Measurements from ENCODE around the gene MAPT. TPM values are rescaled to one million over a fixed set of nuclear protein-coding genes. Genes with fewer than 3 reads are reported as not detected.

The MAPT gene
- total RNA-seq, 2 experiments from 2014 or later, result 1.3 to 1.4 TPM

DNA sequence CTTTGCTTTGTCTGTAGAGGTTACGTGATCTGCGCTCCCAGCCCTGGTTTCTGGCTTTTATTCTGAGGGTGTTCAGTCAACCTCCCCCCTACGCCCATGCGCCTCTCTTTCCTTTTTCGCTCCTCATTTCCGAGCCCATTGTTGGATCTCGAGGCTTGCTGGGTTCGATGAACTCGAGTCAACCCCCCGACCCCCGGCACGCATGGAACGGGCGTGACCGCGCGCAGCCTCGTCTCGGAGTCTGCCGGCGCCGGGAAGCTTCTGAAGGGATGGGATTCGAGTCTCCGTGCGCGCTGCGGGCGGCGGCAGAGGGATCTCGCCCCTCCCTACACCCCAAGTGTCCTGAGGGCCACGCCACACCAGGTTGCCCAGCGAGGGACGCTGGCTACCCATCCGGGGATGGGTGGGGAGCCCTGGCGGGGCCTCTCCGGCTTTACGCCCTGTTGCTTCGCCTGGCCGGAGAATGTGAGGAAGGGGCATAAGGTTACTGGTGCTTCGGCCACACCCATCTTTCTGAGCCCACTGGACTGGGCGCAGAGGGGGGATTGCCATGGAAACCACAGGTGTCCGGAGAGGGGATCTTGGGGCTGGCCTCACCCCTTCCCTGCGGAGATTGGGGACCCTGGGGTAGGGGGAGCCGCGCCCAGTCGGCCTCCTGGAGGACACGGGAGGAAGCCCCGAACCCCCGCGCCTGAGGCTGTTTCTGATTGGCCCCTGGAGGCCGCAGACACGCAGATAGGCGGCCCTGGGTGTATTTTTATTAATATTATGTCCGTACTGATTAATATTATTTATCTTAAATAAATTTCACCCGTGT, 1.8 kb downstream of the MAPT start:
- Mint-ChIP-seq H3K27me3 (peaks cover 54% of the 10 kb centered on the region), H3K4me1 (ENCODE audit: low read depth) (peaks cover 19% of the 10 kb centered on the region), H3K4me3 (peak overlapping the region; percentile 75), H3K36me3 (ENCODE audit: low read depth) (no peaks in the 10 kb centered on the region), H3K9me3 (no peaks in the 10 kb centered on the region), H3K27ac (no peak overlapping the region)
- ATAC-seq (no peak), DNase-seq (no peak)
- intact Hi-C loops (cut with micrococcal nuclease), result no loop called here
- POLR2A ChIA-PET, result interaction anchor here (0.7 to 1.3 kb wide), 2 partner anchors 8 to 12 kb away, joined by 3 to 7 read pairs; no protein-coding TSS in a partner anchor
- TF ChIP-seq, protein P1, sequence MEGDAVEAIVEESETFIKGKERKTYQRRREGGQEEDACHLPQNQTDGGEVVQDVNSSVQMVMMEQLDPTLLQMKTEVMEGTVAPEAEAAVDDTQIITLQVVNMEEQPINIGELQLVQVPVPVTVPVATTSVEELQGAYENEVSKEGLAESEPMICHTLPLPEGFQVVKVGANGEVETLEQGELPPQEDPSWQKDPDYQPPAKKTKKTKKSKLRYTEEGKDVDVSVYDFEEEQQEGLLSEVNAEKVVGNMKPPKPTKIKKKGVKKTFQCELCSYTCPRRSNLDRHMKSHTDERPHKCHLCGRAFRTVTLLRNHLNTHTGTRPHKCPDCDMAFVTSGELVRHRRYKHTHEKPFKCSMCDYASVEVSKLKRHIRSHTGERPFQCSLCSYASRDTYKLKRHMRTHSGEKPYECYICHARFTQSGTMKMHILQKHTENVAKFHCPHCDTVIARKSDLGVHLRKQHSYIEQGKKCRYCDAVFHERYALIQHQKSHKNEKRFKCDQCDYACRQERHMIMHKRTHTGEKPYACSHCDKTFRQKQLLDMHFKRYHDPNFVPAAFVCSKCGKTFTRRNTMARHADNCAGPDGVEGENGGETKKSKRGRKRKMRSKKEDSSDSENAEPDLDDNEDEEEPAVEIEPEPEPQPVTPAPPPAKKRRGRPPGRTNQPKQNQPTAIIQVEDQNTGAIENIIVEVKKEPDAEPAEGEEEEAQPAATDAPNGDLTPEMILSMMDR (IDR thresholded peaks at IDR 0.05), result no peak
- CTCF ChIA-PET, result interaction anchor here (1.9 kb wide), 1 partner anchor 53 kb away, joined by 6 read pairs; no protein-coding TSS in a partner anchor

- no peak overlapping the region for H3K4me3 Mint-ChIP-seq
- intact Hi-C loops (cut with micrococcal nuclease), result no loop called here
- no peaks in the 10 kb centered on the region for H3K36me3 Mint-ChIP-seq (ENCODE audit: low read depth)
- peaks cover 52% of the 10 kb centered on the region for H3K27me3 Mint-ChIP-seq
- no peak overlapping the region for H3K27ac Mint-ChIP-seq
- H3K4me1 Mint-ChIP-seq (ENCODE audit: low read depth), result peaks cover 19% of the 10 kb centered on the region
- ChIA-PET POLR2A (interaction anchor here (0.6 to 1.3 kb wide), 3 partner anchors 11 to 1675 kb away, joined by 3 to 7 read pairs (median 3); no protein-coding TSS in a partner anchor), CTCF (interaction anchor here (1.6 to 1.9 kb wide), 2 partner anchors 11 to 52 kb away, joined by 3 to 6 read pairs; no protein-coding TSS in a partner anchor)
- H3K9me3 Mint-ChIP-seq, result no peaks in the 10 kb centered on the region
- no peak for ATAC-seq
- no peak for DNase-seq
- TF ChIP-seq, protein P1 (IDR thresholded peaks at IDR 0.05), result no peak
Measured at GRCh38 chr17:45896803-45897693, 2.7 kb downstream of the MAPT start.

- TF ChIP-seq, protein P1 (IDR thresholded peaks at IDR 0.05), result no peak
- POLR2A ChIA-PET, result no interaction called here
- Mint-ChIP-seq H3K36me3 (ENCODE audit: low read depth) (no peaks in the 10 kb centered on the region), H3K27me3 (peaks cover 58% of the 10 kb centered on the region), H3K4me3 (no peak overlapping the region), H3K4me1 (ENCODE audit: low read depth) (peaks cover 15% of the 10 kb centered on the region), H3K27ac (no peak overlapping the region), H3K9me3 (no peaks in the 10 kb centered on the region)
- CTCF ChIA-PET, result interaction anchor here (1.2 kb wide), 1 partner anchor 49 kb away, joined by 3 read pairs; no protein-coding TSS in a partner anchor
- DNase-seq (no peak), ATAC-seq (no peak)
- intact Hi-C loops (cut with micrococcal nuclease), result no loop called here
Measured at GRCh38 chr17:45900136-45900535, 5.8 kb downstream of the MAPT start.

GRCh38 chr17:45900723-45901415, 6.5 kb downstream of the MAPT start:
- Mint-ChIP-seq H3K9me3 (no peaks in the 10 kb centered on the region), H3K27ac (no peak overlapping the region), H3K4me3 (no peak overlapping the region), H3K4me1 (ENCODE audit: low read depth) (peaks cover 10% of the 10 kb centered on the region), H3K27me3 (peaks cover 59% of the 10 kb centered on the region), H3K36me3 (ENCODE audit: low read depth) (no peaks in the 10 kb centered on the region)
- POLR2A ChIA-PET, result interaction anchor here (0.6 kb wide), 1 partner anchor 266 kb away, joined by 3 read pairs; no protein-coding TSS in a partner anchor
- intact Hi-C loops (cut with micrococcal nuclease), result no loop called here
- DNase-seq (no peak), ATAC-seq (no peak)
- TF ChIP-seq, protein P1 (IDR thresholded peaks at IDR 0.05), result no peak
- CTCF ChIA-PET, result interaction anchor here (1.2 kb wide), 1 partner anchor 49 kb away, joined by 3 read pairs; no protein-coding TSS in a partner anchor

Measured in activated CD8-positive, alpha-beta T cell treated with anti-CD3 and anti-CD28 coated beads for 36 hours (primary cell).